ENCODE data around the gene CLECL1. TPM values are rescaled to one million over a fixed set of nuclear protein-coding genes. Genes with fewer than 3 reads are reported as not detected.

Gene CLECL1
- polyA plus RNA-seq, 1 of the 3 experiments (the other 2 are of a cell fraction): not detected

DNA sequence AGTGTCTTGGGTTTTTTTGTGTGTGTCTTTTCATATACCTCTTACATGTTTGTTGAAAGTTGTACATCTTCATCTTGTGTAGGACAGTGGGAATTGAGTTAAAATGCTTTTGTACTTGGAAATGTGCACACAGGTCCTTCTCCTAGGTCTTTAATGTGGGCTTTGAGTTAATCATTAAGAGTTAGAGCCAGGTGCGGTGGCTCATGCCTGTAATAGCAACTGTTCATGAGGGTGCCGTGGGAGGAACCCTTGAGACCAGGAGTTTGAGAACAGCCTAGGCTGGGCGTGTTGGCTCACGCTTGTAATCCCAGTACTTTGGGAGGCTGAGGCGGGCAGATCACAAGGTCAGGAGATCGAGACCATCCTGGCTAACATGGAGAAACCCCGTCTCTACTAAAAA is 13.9 kb downstream of the CLECL1 start:
- no peak for DNase-seq
- TF ChIP-seq RCOR1 (IDR thresholded peaks at IDR 0.05; ENCODE audit: low read length): no peak
- TF ChIP-seq, protein P1, sequence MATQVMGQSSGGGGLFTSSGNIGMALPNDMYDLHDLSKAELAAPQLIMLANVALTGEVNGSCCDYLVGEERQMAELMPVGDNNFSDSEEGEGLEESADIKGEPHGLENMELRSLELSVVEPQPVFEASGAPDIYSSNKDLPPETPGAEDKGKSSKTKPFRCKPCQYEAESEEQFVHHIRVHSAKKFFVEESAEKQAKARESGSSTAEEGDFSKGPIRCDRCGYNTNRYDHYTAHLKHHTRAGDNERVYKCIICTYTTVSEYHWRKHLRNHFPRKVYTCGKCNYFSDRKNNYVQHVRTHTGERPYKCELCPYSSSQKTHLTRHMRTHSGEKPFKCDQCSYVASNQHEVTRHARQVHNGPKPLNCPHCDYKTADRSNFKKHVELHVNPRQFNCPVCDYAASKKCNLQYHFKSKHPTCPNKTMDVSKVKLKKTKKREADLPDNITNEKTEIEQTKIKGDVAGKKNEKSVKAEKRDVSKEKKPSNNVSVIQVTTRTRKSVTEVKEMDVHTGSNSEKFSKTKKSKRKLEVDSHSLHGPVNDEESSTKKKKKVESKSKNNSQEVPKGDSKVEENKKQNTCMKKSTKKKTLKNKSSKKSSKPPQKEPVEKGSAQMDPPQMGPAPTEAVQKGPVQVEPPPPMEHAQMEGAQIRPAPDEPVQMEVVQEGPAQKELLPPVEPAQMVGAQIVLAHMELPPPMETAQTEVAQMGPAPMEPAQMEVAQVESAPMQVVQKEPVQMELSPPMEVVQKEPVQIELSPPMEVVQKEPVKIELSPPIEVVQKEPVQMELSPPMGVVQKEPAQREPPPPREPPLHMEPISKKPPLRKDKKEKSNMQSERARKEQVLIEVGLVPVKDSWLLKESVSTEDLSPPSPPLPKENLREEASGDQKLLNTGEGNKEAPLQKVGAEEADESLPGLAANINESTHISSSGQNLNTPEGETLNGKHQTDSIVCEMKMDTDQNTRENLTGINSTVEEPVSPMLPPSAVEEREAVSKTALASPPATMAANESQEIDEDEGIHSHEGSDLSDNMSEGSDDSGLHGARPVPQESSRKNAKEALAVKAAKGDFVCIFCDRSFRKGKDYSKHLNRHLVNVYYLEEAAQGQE (IDR thresholded peaks at IDR 0.05; ENCODE audit: low read depth, low read length): no peak
- no peak for TF ChIP-seq TAF1 (IDR thresholded peaks at IDR 0.05; ENCODE audit: borderline replicate concordance, low read depth, low read length)
- TF ChIP-seq RXRA (IDR thresholded peaks at IDR 0.05; ENCODE audit: borderline replicate concordance, low read depth): no peak
- no peak for TF ChIP-seq CHD2 (IDR thresholded peaks at IDR 0.05; ENCODE audit: low read length, partially characterized antibody)
- TF ChIP-seq, protein P2, sequence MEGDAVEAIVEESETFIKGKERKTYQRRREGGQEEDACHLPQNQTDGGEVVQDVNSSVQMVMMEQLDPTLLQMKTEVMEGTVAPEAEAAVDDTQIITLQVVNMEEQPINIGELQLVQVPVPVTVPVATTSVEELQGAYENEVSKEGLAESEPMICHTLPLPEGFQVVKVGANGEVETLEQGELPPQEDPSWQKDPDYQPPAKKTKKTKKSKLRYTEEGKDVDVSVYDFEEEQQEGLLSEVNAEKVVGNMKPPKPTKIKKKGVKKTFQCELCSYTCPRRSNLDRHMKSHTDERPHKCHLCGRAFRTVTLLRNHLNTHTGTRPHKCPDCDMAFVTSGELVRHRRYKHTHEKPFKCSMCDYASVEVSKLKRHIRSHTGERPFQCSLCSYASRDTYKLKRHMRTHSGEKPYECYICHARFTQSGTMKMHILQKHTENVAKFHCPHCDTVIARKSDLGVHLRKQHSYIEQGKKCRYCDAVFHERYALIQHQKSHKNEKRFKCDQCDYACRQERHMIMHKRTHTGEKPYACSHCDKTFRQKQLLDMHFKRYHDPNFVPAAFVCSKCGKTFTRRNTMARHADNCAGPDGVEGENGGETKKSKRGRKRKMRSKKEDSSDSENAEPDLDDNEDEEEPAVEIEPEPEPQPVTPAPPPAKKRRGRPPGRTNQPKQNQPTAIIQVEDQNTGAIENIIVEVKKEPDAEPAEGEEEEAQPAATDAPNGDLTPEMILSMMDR (IDR thresholded peaks at IDR 0.05): no peak
- TF ChIP-seq, protein P3, sequence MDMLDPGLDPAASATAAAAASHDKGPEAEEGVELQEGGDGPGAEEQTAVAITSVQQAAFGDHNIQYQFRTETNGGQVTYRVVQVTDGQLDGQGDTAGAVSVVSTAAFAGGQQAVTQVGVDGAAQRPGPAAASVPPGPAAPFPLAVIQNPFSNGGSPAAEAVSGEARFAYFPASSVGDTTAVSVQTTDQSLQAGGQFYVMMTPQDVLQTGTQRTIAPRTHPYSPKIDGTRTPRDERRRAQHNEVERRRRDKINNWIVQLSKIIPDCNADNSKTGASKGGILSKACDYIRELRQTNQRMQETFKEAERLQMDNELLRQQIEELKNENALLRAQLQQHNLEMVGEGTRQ (IDR thresholded peaks at IDR 0.05; ENCODE audit: borderline replicate concordance, low read depth, low read length): no peak
- no peak for TF ChIP-seq RFX5 (IDR thresholded peaks at IDR 0.05; ENCODE audit: low read length)
- no peak for TF ChIP-seq GATA2 (CRISPR knock-in tag; IDR thresholded peaks at IDR 0.05)
- no peak for TF ChIP-seq YY1 (IDR thresholded peaks at IDR 0.05; ENCODE audit: low read depth)
- no peak for TF ChIP-seq NFIC (IDR thresholded peaks at IDR 0.05; ENCODE audit: borderline replicate concordance)
- TF ChIP-seq, protein P4, sequence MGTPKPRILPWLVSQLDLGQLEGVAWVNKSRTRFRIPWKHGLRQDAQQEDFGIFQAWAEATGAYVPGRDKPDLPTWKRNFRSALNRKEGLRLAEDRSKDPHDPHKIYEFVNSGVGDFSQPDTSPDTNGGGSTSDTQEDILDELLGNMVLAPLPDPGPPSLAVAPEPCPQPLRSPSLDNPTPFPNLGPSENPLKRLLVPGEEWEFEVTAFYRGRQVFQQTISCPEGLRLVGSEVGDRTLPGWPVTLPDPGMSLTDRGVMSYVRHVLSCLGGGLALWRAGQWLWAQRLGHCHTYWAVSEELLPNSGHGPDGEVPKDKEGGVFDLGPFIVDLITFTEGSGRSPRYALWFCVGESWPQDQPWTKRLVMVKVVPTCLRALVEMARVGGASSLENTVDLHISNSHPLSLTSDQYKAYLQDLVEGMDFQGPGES (IDR thresholded peaks at IDR 0.05; ENCODE audit: low read depth, low read length): no peak
- no peak for TF ChIP-seq NRF1 (IDR thresholded peaks at IDR 0.05; ENCODE audit: low read depth, low read length)
- TF ChIP-seq MXI1 (IDR thresholded peaks at IDR 0.05; ENCODE audit: low read depth, low read length): no peak
- H3K4me3 ChIP-seq (ENCODE audit: low read depth in 2 of 2, low read length in 1 of 2): no peak overlapping the region
- H3K9me2 ChIP-seq: no peaks in the 10 kb centered on the region
- no peaks in the 10 kb centered on the region for H4K20me1 ChIP-seq (ENCODE audit: insufficient read depth)
- WGBS (ENCODE audit: low lambda C conversion rate): 29% methylated on average over 6 of the region's 7 CpGs
- no peak overlapping the region for H3K9ac ChIP-seq
- no peaks in the 10 kb centered on the region for H3K9me3 ChIP-seq
- H3F3A ChIP-seq (replicated peaks; ENCODE audit: insufficient read depth): no peaks in the 10 kb centered on the region
- CTCF ChIA-PET: interaction anchor here (1.1 to 4.4 kb wide), 2 partner anchors 10 to 32 kb away, joined by 3 to 24 read pairs; no protein-coding TSS in a partner anchor
- H3K27me3 ChIP-seq (ENCODE audit: insufficient read depth): peaks cover 35% of the 10 kb centered on the region; the same call in 1 of the 2 replicates
- POLR2A ChIA-PET: no interaction called here
- no peak overlapping the region for H3K4me2 ChIP-seq
- no peaks in the 10 kb centered on the region for H3K79me2 ChIP-seq (ENCODE audit: insufficient read depth)
- no peak overlapping the region for H2AFZ ChIP-seq (ENCODE audit: low read depth)
- no peaks in the 10 kb centered on the region for H3K4me1 ChIP-seq (ENCODE audit: control insufficient read depth in 1 of 2, insufficient read depth in 2 of 2, low read depth in 1 of 2, low read length in 1 of 2)
- H3K36me3 ChIP-seq (replicated peaks in 1 of 2; ENCODE audit: control insufficient read depth in 1 of 2, insufficient read depth in 2 of 2, low read length in 1 of 2): no peaks in the 10 kb centered on the region
- H3K27ac ChIP-seq (ENCODE audit: low read depth in 2 of 2, low read length in 1 of 2): no peak overlapping the region

Measured in SK-N-SH (cell line).